ENCODE results near the gene AP1M2. TPM values are rescaled to one million over a fixed set of nuclear protein-coding genes. Genes with fewer than 3 reads are reported as not detected.

AP1M2 gene
- total RNA-seq, 1 experiment from 2014 or later = 2.5 TPM

DNA sequence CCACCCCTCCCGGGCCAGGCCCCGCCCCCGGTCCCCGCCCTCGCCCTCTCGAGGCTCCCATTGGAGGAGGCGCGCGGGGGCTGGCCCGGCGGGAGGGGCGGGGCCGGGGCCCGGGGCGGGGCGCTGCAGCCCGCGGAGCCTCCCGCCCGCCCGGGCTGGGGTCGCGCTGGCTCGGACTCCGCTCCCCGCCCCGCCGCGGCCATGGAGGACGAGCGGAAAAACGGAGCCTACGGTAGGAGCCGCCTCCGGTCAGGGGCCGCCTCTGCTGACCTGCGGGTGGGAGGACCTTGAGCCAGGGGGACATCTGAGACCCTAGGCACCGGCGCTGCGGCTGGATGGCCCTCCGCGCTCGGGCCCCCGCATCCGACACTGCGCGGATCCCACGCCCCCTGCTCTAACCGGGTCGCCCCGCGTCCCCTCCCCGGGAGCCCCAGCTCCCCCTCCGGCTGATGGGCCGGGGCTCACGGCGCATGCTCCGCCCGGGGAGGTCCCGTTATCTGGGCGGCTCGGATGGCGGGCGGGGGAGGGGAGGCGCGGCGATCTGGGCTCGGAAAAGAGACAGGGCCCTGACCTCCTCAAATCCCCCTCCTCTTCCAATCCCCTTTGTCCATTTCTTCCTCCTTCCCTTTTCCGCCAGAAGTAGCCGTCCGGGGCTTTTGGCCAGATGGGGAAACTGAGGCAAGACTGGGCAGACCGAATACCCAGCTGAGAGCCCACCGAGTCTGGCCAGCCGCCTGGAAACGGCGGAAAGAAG is 15.4 kb upstream of the AP1M2 start:
- TF ChIP-seq CTCF (conservative IDR thresholded peaks at IDR 0.05; ENCODE audit: low read depth, low read length) (no peak), EZH2 (IDR thresholded peaks at IDR 0.05; ENCODE audit: borderline replicate concordance, low read depth, low read length, poor library complexity, severe bottlenecking) (no peak)
- no TSS peak for BruUV-seq (replicated peaks)
- H3K36me3 ChIP-seq (ENCODE audit: insufficient read depth, low read length, poor library complexity, severe bottlenecking) = no peaks in the 10 kb centered on the region
- no peaks in the 10 kb centered on the region for H3K27me3 ChIP-seq (replicated peaks; ENCODE audit: insufficient read depth, low read depth, low read length, poor library complexity)
- H3K27ac ChIP-seq (ENCODE audit: low read depth, low read length, poor library complexity, severe bottlenecking) = peak overlapping the region; percentile 79
- ChIA-PET POLR2A (ENCODE audit: low non-redundant PET) (interaction anchor here (0.5 kb wide), 1 partner anchor 164 kb away, joined by 3 read pairs; no protein-coding TSS in a partner anchor), CTCF (interaction anchor here (0.6 to 1.2 kb wide), 4 partner anchors 21 to 119 kb away, joined by 3 to 6 read pairs (median 4); no protein-coding TSS in a partner anchor)
- H3K4me1 ChIP-seq (ENCODE audit: insufficient read depth, low read length, poor library complexity, severe bottlenecking) = peaks cover 2% of the 10 kb centered on the region
- H3K4me3 ChIP-seq (ENCODE audit: low read depth, low read length, poor library complexity, severe bottlenecking) = peak overlapping the region; percentile 92
- intact Hi-C loops (cut with micrococcal nuclease; ENCODE audit: unreplicated experiment) = no loop called here
- no peaks in the 10 kb centered on the region for H3K9me3 ChIP-seq (ENCODE audit: low read depth, low read length, poor library complexity, severe bottlenecking)
- DNase-seq (ENCODE audit: low spot score) = peak; percentile 88

- no peak for DNase-seq (ENCODE audit: low spot score)
- Histone ChIP-seq H3K4me1 (ENCODE audit: insufficient read depth, low read length, poor library complexity, severe bottlenecking) (peaks cover 2% of the 10 kb centered on the region), H3K9me3 (ENCODE audit: low read depth, low read length, poor library complexity, severe bottlenecking) (no peaks in the 10 kb centered on the region), H3K27me3 (replicated peaks; ENCODE audit: insufficient read depth, low read depth, low read length, poor library complexity) (no peaks in the 10 kb centered on the region), H3K36me3 (ENCODE audit: insufficient read depth, low read length, poor library complexity, severe bottlenecking) (no peaks in the 10 kb centered on the region), H3K4me3 (ENCODE audit: low read depth, low read length, poor library complexity, severe bottlenecking) (no peak overlapping the region), H3K27ac (ENCODE audit: low read depth, low read length, poor library complexity, severe bottlenecking) (no peak overlapping the region)
- no peak for TF ChIP-seq EZH2 (IDR thresholded peaks at IDR 0.05; ENCODE audit: borderline replicate concordance, low read depth, low read length, poor library complexity, severe bottlenecking)
- no TSS peak for BruUV-seq (replicated peaks)
- POLR2A ChIA-PET (ENCODE audit: low non-redundant PET) = interaction anchor here (0.5 kb wide), 1 partner anchor 165 kb away, joined by 3 read pairs; no protein-coding TSS in a partner anchor
- intact Hi-C loops (cut with micrococcal nuclease; ENCODE audit: unreplicated experiment) = no loop called here
- CTCF ChIA-PET = interaction anchor here (0.6 to 1.2 kb wide), 4 partner anchors 21 to 118 kb away, joined by 3 to 6 read pairs (median 4); no protein-coding TSS in a partner anchor
These were observed 14.9 kb upstream of the AP1M2 start for GRCh38 chr19:10601999-10602329.

DNA sequence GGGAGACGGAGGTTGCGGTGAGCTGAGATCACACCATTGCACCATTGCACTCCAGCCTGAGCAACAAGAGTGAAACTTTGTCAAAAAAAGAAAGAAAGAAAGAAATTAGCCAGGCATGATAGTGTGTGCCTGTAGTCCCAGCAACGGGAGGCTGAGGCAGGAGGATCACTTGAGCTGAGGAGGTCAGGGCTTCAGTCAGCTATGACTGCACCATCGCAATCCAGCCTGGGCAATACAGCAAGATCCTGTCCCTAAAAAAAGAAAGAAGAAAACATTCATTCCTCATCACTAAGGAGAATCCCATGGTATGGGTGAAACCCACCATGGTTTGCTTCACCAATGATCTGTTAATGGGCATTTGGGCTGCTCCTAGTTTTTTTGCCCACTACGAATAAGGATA is 13.0 kb upstream of the AP1M2 start:
- Histone ChIP-seq H3K27ac (ENCODE audit: low read depth, low read length, poor library complexity, severe bottlenecking) (no peak overlapping the region), H3K27me3 (replicated peaks; ENCODE audit: insufficient read depth, low read depth, low read length, poor library complexity) (no peaks in the 10 kb centered on the region), H3K9me3 (ENCODE audit: low read depth, low read length, poor library complexity, severe bottlenecking) (no peaks in the 10 kb centered on the region), H3K4me1 (ENCODE audit: insufficient read depth, low read length, poor library complexity, severe bottlenecking) (peaks cover 2% of the 10 kb centered on the region), H3K4me3 (ENCODE audit: low read depth, low read length, poor library complexity, severe bottlenecking) (no peak overlapping the region), H3K36me3 (ENCODE audit: insufficient read depth, low read length, poor library complexity, severe bottlenecking) (no peaks in the 10 kb centered on the region)
- intact Hi-C loops (cut with micrococcal nuclease; ENCODE audit: unreplicated experiment) = no loop called here
- CTCF ChIA-PET = interaction anchor here (0.5 kb wide), 1 partner anchor 101 kb away, joined by 5 read pairs; the partner anchor contains the start of gene QTRT1
- no TSS peak for BruUV-seq (replicated peaks)
- POLR2A ChIA-PET (ENCODE audit: low non-redundant PET) = no interaction called here
- DNase-seq (ENCODE audit: low spot score) = no peak
- TF ChIP-seq CTCF (conservative IDR thresholded peaks at IDR 0.05; ENCODE audit: low read depth, low read length) = no peak
- no peak for TF ChIP-seq EZH2 (IDR thresholded peaks at IDR 0.05; ENCODE audit: borderline replicate concordance, low read depth, low read length, poor library complexity, severe bottlenecking)
